Loucy (cell line): ENCODE results near the gene XXYLT1.
A peak's percentile ranks its signal among the peaks of the same experiment; 100 is the strongest.

Experiments
- H2AFZ ChIP-seq: fragments of 200-600 bp; sonication (generic); 2 replicates; pipeline ENCODE4 v1.6.0; 2016; ENCODE audit warnings: antibody characterized with exemption, mild to moderate bottlenecking, low read length, moderate library complexity
- H3F3A ChIP-seq: fragments of 200-600 bp; 2 replicates; pipeline ENCODE4 v1.6.0; 2016; ENCODE audit warnings: antibody characterized with exemption, low read depth, mild to moderate bottlenecking
- H3K27me3 ChIP-seq: fragments of 200-600 bp; sonication (generic); 2 replicates; pipeline ENCODE4 v1.6.1; 2014; ENCODE audit warnings: low read length, mild to moderate bottlenecking; ENCODE audit not compliant: insufficient read depth, poor library complexity, severe bottlenecking
- H3K36me3 ChIP-seq: fragments of 200-600 bp; sonication (generic); 2 replicates; pipeline ENCODE4 v1.6.1; 2016; ENCODE audit warnings: low read length; ENCODE audit not compliant: insufficient read depth
- H3K4me1 ChIP-seq: fragments of 200-600 bp; sonication (generic); 2 replicates; pipeline ENCODE4 v1.5.1; 2014; ENCODE audit warnings: low read length, mild to moderate bottlenecking; ENCODE audit not compliant: insufficient read depth, poor library complexity, severe bottlenecking
- H3K4me2 ChIP-seq: fragments of 200-600 bp; sonication (generic); 2 replicates; pipeline ENCODE4 v1.6.0; 2014; ENCODE audit warnings: antibody characterized with exemption, low read length, low read depth, mild to moderate bottlenecking; ENCODE audit not compliant: poor library complexity, severe bottlenecking
- H3K4me3 ChIP-seq: fragments of 200-600 bp; sonication (generic); 2 replicates; pipeline ENCODE4 v1.5.1; 2014; ENCODE audit warnings: low read length, mild to moderate bottlenecking, mixed read lengths; ENCODE audit not compliant: poor library complexity, severe bottlenecking
- H3K79me2 ChIP-seq: fragments of 200-600 bp; sonication (generic); 2 replicates; pipeline ENCODE4 v1.6.1; 2014; ENCODE audit warnings: low read length; ENCODE audit not compliant: insufficient read depth
- H3K9ac ChIP-seq: fragments of 200-600 bp; sonication (generic); 2 replicates; pipeline ENCODE4 v1.6.0; 2014; ENCODE audit warnings: mild to moderate bottlenecking, low read depth, low read length, moderate library complexity; ENCODE audit not compliant: poor library complexity, severe bottlenecking
- H3K9me2 ChIP-seq: fragments of 200-600 bp; sonication (generic); replicated peaks from 2 replicates; pipeline ENCODE4 v1.6.1; 2016; ENCODE audit warnings: low read depth, low read length, mixed read lengths
- H3K9me3 ChIP-seq: fragments of 200-600 bp; sonication (generic); 2 replicates; pipeline ENCODE4 v1.6.1; 2014; ENCODE audit warnings: mild to moderate bottlenecking, antibody characterized with exemption, low read length, low read depth; ENCODE audit not compliant: insufficient read depth
- H4K20me1 ChIP-seq: fragments of 200-600 bp; sonication (generic); 2 replicates; pipeline ENCODE4 v1.6.0; 2014; ENCODE audit warnings: antibody characterized with exemption, low read length, mild to moderate bottlenecking; ENCODE audit not compliant: insufficient read depth, poor library complexity, severe bottlenecking
- EZH2phosphoT487 ChIP-seq: fragments of 200-600 bp; IDR thresholded peaks from 2 replicates; pipeline ENCODE4 v1.6.1; 2018; ENCODE audit warnings: antibody characterized with exemption, mild to moderate bottlenecking, moderate library complexity, borderline replicate concordance
- TF ChIP-seq, protein P1 (sequence below): fragments of 200-600 bp; sonication (generic); conservative IDR thresholded peaks from 2 replicates; pipeline ENCODE4 v1.5.1; 2014; ENCODE audit warnings: mild to moderate bottlenecking, antibody characterized with exemption, low read length

XXYLT1 gene

DNA sequence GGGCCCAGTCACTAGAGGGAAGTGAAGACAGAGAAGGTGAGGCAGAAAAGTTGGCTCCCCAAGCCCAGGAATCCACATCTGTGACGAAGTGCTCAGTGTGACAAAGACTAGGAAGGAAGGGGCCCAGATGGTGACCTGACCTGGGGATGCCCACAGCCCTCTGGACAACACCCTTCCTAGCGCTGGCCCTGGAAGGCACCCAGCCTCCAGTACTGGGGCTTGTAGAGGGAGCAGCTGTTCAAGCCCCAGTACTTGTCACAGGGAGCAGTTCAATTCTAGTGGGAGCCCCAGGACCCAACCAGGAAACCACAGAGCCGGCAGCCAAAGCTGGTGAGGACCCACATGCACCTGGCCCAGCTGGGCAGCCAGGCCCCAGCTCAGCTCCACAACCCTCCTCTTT lies 190.8 kb downstream of the XXYLT1 start:
- peaks cover 7% of the 10 kb centered on the region; the same call in 1 of the 2 replicates for H3F3A ChIP-seq
- peaks cover 54% of the 10 kb centered on the region for H3K4me1 ChIP-seq
- H4K20me1 ChIP-seq = peaks cover 8% of the 10 kb centered on the region
- H3K27me3 ChIP-seq = no peaks in the 10 kb centered on the region
- peaks cover 79% of the 10 kb centered on the region for H3K79me2 ChIP-seq
- H2AFZ ChIP-seq = no peak overlapping the region
- no peaks in the 10 kb centered on the region for H3K9me2 ChIP-seq
- TF ChIP-seq EZH2phosphoT487 = no peak
- TF ChIP-seq, protein P1, sequence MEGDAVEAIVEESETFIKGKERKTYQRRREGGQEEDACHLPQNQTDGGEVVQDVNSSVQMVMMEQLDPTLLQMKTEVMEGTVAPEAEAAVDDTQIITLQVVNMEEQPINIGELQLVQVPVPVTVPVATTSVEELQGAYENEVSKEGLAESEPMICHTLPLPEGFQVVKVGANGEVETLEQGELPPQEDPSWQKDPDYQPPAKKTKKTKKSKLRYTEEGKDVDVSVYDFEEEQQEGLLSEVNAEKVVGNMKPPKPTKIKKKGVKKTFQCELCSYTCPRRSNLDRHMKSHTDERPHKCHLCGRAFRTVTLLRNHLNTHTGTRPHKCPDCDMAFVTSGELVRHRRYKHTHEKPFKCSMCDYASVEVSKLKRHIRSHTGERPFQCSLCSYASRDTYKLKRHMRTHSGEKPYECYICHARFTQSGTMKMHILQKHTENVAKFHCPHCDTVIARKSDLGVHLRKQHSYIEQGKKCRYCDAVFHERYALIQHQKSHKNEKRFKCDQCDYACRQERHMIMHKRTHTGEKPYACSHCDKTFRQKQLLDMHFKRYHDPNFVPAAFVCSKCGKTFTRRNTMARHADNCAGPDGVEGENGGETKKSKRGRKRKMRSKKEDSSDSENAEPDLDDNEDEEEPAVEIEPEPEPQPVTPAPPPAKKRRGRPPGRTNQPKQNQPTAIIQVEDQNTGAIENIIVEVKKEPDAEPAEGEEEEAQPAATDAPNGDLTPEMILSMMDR = no peak
- peak overlapping the region; percentile 65 for H3K4me2 ChIP-seq
- peak overlapping the region; percentile 49 for H3K9ac ChIP-seq
- H3K4me3 ChIP-seq = peak overlapping the region; percentile 26
- no peaks in the 10 kb centered on the region for H3K9me3 ChIP-seq
- H3K36me3 ChIP-seq = peaks cover 4% of the 10 kb centered on the region; the same call in 1 of the 2 replicates

DNA sequence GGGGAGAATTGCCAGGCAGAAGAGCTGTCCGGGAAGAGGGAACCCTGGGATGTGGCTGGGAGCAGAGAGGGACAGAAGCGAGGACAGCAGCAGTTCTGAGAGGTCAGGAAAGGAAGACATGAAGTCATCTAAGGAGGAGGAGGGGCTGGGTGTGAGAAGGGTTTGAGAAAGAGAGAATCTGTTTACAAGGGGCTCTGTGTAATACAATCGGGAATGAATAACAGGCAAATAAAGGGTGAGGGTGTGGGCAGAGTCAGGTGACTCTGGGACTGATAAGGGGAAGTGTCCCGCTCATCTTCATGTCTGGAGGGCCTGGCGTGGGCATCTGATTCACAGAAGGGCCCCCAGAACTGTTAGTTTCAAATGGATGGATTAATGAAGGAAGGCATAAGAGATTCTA lies 191.3 kb downstream of the XXYLT1 start:
- H3K4me2 ChIP-seq = peak overlapping the region; percentile 65
- H3K9me3 ChIP-seq = no peaks in the 10 kb centered on the region
- H3K27me3 ChIP-seq = no peaks in the 10 kb centered on the region
- peaks cover 54% of the 10 kb centered on the region for H3K4me1 ChIP-seq
- no peak overlapping the region for H2AFZ ChIP-seq
- H3F3A ChIP-seq = peaks cover 7% of the 10 kb centered on the region; the same call in 1 of the 2 replicates
- peak overlapping the region; percentile 26 for H3K4me3 ChIP-seq
- no peak for TF ChIP-seq EZH2phosphoT487
- TF ChIP-seq, protein P1 = no peak
- H3K9ac ChIP-seq = peak overlapping the region; percentile 49
- H3K9me2 ChIP-seq = no peaks in the 10 kb centered on the region
- H4K20me1 ChIP-seq = peaks cover 8% of the 10 kb centered on the region
- H3K36me3 ChIP-seq = peaks cover 3% of the 10 kb centered on the region; the same call in 1 of the 2 replicates
- peaks cover 74% of the 10 kb centered on the region for H3K79me2 ChIP-seq

DNA sequence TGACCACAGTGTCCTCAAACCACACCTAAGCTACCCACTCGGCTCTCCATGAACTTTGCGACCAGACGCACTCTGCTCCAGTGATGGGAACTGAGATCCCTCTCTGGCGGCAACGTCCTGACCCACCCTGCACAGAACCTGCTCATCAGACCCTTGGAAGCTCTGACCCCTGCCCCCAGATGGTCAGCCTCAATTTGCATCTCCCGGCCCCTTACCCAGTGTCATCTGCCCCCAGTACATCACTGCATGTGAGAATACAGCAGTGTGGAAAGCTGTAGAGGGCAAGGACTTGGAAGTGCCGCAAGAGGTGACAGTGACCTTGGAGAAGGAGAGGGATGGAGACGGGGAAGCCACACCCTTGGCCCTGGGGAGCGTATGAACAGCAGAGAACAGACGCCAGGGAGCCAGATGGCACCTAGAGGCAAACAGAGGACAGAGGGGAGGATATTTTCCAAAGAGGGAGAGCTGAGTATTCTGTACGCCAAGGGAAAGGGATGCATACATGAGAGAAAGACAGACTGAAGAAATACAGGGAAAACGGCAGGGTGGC lies 192.0 kb downstream of the XXYLT1 start:
- H3K9me3 ChIP-seq = no peaks in the 10 kb centered on the region
- peaks cover 54% of the 10 kb centered on the region for H3K4me1 ChIP-seq
- no peaks in the 10 kb centered on the region for H3K9me2 ChIP-seq
- peak overlapping the region; percentile 49 for H3K9ac ChIP-seq
- H3K36me3 ChIP-seq = peaks cover 8% of the 10 kb centered on the region; the same call in 1 of the 2 replicates
- H3K4me2 ChIP-seq = peak overlapping the region; percentile 65
- H3K4me3 ChIP-seq = no peak overlapping the region
- peaks cover 8% of the 10 kb centered on the region for H4K20me1 ChIP-seq
- peaks cover 7% of the 10 kb centered on the region; the same call in 1 of the 2 replicates for H3F3A ChIP-seq
- no peaks in the 10 kb centered on the region for H3K27me3 ChIP-seq
- no peak for TF ChIP-seq EZH2phosphoT487
- TF ChIP-seq, protein P1 = no peak
- H2AFZ ChIP-seq = no peak overlapping the region
- peaks cover 70% of the 10 kb centered on the region for H3K79me2 ChIP-seq
